Progenitor cell of endocrine pancreas (in vitro differentiated cells): ENCODE measurements around the gene TSHZ1. TPM values are rescaled to one million over a fixed set of nuclear protein-coding genes. Genes with fewer than 3 reads are reported as not detected.

Experiments
- DNase-seq: peaks from one replicate; pipeline ENCODE4 v3.0.0; 2021; ENCODE audit warnings: low spot score; ENCODE audit not compliant: unreplicated experiment
- H3K27ac Mint-ChIP-seq: 2 replicates; pipeline ENCODE4 v1.8.0; 2021; ENCODE audit warnings: mild to moderate bottlenecking, moderate library complexity, mixed read lengths
- H3K27me3 Mint-ChIP-seq: 2 replicates; pipeline ENCODE4 v1.8.0; 2021; ENCODE audit warnings: mixed read lengths
- H3K36me3 Mint-ChIP-seq: 2 replicates; pipeline ENCODE4 v1.8.0; 2022; ENCODE audit warnings: mixed read lengths; ENCODE audit not compliant: insufficient read depth
- H3K4me1 Mint-ChIP-seq: 2 replicates; pipeline ENCODE4 v1.8.0; 2021; ENCODE audit warnings: low read depth, mixed read lengths
- H3K4me3 Mint-ChIP-seq: 2 replicates; pipeline ENCODE4 v1.8.0; 2021; ENCODE audit warnings: low read depth, mild to moderate bottlenecking, moderate library complexity, mixed read lengths
- H3K9me3 Mint-ChIP-seq: 2 replicates; pipeline ENCODE4 v1.8.0; 2021; ENCODE audit warnings: low read depth, mixed read lengths
- CTCF ChIP-seq: fragments of 200-600 bp; sonication (generic); IDR thresholded peaks from one replicate; pipeline ENCODE4 v1.5.0; 2021; ENCODE audit warnings: antibody characterized with exemption, mild to moderate bottlenecking; ENCODE audit not compliant: unreplicated experiment
- total RNA-seq: library from RNA; stranded (reverse); gene quantifications from 2 replicates; pipeline ENCODE4 v1.2.1, GENCODE V29; 2021

Gene TSHZ1
- total RNA-seq, 1 donor from 2014 or later = 17.1 TPM

GRCh38 chr18:75206452-75207309 lies 3.9 kb upstream of the TSHZ1 start:
- peaks cover 43% of the 10 kb centered on the region for H3K4me1 Mint-ChIP-seq
- DNase-seq = no peak
- H3K27ac Mint-ChIP-seq = peak overlapping the region; percentile 77
- peaks cover 1% of the 10 kb centered on the region for H3K36me3 Mint-ChIP-seq
- peak overlapping the region; percentile 85 for H3K4me3 Mint-ChIP-seq
- no peak for TF ChIP-seq CTCF
- peaks cover 18% of the 10 kb centered on the region for H3K27me3 Mint-ChIP-seq
- H3K9me3 Mint-ChIP-seq = no peaks in the 10 kb centered on the region

GRCh38 chr18:75207310-75208154 lies 3.1 kb upstream of the TSHZ1 start:
- peaks cover 42% of the 10 kb centered on the region for H3K4me1 Mint-ChIP-seq
- peak overlapping the region; percentile 77 for H3K27ac Mint-ChIP-seq
- H3K9me3 Mint-ChIP-seq = no peaks in the 10 kb centered on the region
- H3K36me3 Mint-ChIP-seq = no peaks in the 10 kb centered on the region
- peaks cover 18% of the 10 kb centered on the region for H3K27me3 Mint-ChIP-seq
- no peak for TF ChIP-seq CTCF
- no peak for DNase-seq
- peak overlapping the region; percentile 85 for H3K4me3 Mint-ChIP-seq

- peak overlapping the region; percentile 85 for H3K4me3 Mint-ChIP-seq
- peaks cover 46% of the 10 kb centered on the region for H3K4me1 Mint-ChIP-seq
- TF ChIP-seq CTCF = peak; percentile 17
- H3K36me3 Mint-ChIP-seq = no peaks in the 10 kb centered on the region
- H3K9me3 Mint-ChIP-seq = no peaks in the 10 kb centered on the region
- no peak for DNase-seq
- peak overlapping the region; percentile 77 for H3K27ac Mint-ChIP-seq
- H3K27me3 Mint-ChIP-seq = peaks cover 13% of the 10 kb centered on the region
These were observed 2.3 kb upstream of the TSHZ1 start for GRCh38 chr18:75208155-75208835.

GRCh38 chr18:75208836-75209128 lies 1.8 kb upstream of the TSHZ1 start:
- Mint-ChIP-seq H3K27me3 (peaks cover 13% of the 10 kb centered on the region), H3K4me3 (peak overlapping the region; percentile 85), H3K9me3 (no peaks in the 10 kb centered on the region), H3K36me3 (no peaks in the 10 kb centered on the region), H3K4me1 (peaks cover 49% of the 10 kb centered on the region), H3K27ac (no peak overlapping the region)
- no peak for DNase-seq
- TF ChIP-seq CTCF = no peak
